ENCODE data around the gene OR1D5.
"Not testable (repeated sequence)": the region's sequence is repeated elsewhere in the genome, so short reads cannot be mapped to it uniquely, and the experiment has no call there.

Gene OR1D5

DNA sequence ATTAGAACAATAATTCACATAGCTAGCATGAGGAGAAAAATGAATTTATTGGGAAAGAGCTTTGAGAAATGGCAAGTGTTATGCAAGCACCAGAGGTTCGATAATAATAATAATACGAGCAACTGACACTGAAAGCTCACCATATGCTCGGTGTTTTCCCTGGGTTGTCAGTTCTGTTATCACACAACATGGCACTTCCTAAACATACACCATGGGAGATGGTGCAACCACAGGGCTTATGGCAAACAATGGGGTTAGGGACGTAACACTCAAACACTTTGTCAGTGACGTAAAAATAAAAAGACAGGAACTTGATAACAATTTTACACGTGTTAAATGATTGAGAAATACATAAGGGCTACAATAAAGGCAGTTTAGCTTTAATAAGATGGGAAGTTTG lies 23.7 kb downstream of the OR1D5 start:
- no peak overlapping the region for H3K4me3 ChIP-seq (ENCODE audit: low read length)
- H3K4me1 ChIP-seq (ENCODE audit: insufficient read depth, low read length), result no peaks in the 10 kb centered on the region
- no peaks in the 10 kb centered on the region for H3K36me3 ChIP-seq (ENCODE audit: insufficient read depth, low read depth, low read length)
- H3K27ac ChIP-seq (ENCODE audit: low read length), result no peak overlapping the region
- H3K9ac ChIP-seq (ENCODE audit: low read depth, low read length), result no peak overlapping the region
- no peaks in the 10 kb centered on the region for H3K27me3 ChIP-seq (ENCODE audit: insufficient read depth, low read length)
- H3K9me3 ChIP-seq (ENCODE audit: insufficient read depth, low read depth, low read length), result peaks cover 19% of the 10 kb centered on the region

DNA sequence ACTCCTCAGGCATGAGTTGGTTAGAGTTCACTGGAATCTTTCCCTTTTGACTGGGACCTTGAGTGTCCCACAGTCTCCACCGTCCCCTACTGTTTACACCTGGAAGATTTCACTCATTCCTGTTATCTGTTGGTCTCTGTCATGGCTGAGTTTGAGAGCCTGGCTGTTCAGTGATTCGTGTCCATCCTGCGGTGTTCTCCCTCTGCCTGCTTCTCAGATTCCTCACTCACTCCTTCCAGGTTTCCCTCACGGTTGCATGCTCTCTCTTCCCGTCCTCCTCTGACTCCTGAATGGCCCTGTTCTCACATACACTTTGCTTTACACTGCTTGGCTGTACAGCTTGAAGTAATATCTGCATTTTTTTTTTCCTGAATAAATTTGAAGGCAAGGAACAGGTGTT lies 24.5 kb downstream of the OR1D5 start:
- Histone ChIP-seq H3K4me1 (ENCODE audit: insufficient read depth, low read length) (no peaks in the 10 kb centered on the region), H3K27ac (ENCODE audit: low read length) (no peak overlapping the region), H3K9me3 (ENCODE audit: insufficient read depth, low read depth, low read length) (peaks cover 12% of the 10 kb centered on the region), H3K27me3 (ENCODE audit: insufficient read depth, low read length) (no peaks in the 10 kb centered on the region), H3K9ac (ENCODE audit: low read depth, low read length) (no peak overlapping the region), H3K4me3 (ENCODE audit: low read length) (no peak overlapping the region), H3K36me3 (ENCODE audit: insufficient read depth, low read depth, low read length) (no peaks in the 10 kb centered on the region)

DNA sequence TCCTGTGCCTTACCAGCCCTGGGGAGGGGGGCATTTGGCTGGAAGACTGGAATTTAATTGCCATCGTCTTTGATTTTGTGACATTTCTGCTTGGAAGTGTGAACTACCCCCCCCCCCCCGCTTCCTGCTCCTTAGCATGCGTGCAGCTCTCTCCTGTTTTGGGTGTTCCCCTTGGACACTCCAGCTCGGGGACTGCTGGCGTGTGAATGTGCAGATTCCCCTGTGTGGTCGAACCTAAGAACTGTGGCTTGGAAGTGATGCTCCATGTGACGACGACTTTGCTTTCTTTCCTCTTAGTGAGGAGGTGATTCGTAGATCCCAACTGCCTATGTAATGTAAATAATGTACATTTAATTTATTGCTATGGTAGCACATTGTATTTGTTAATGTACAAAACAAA lies 26.1 kb downstream of the OR1D5 start:
- H3K4me3 ChIP-seq (ENCODE audit: low read length), result no peak overlapping the region
- H3K9ac ChIP-seq (ENCODE audit: low read depth, low read length), result no peak overlapping the region
- H3K4me1 ChIP-seq (ENCODE audit: insufficient read depth, low read length), result no peaks in the 10 kb centered on the region
- H3K27ac ChIP-seq (ENCODE audit: low read length), result no peak overlapping the region
- H3K27me3 ChIP-seq (ENCODE audit: insufficient read depth, low read length), result no peaks in the 10 kb centered on the region
- no peaks in the 10 kb centered on the region for H3K9me3 ChIP-seq (ENCODE audit: insufficient read depth, low read depth, low read length)
- no peaks in the 10 kb centered on the region for H3K36me3 ChIP-seq (ENCODE audit: insufficient read depth, low read depth, low read length)

DNA sequence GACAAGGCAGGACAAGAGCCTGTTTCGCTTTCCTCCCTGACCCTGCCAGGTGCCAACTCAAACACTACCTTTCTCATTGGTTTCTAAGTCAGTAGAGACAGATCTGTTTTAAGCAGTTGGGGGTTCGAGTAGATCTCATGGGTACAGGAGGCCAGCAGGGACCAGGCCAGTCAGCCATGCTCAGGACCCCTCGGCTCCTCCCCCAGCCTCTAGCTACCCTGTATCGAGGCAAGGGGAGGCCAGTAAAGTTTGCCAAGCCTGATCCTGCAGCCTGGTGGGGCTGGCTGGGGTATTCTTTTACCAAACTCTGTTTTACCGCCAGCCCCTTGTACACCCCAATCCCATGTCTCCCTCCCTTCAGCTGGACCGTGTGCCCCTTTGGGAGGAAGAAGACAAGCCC lies 26.6 kb downstream of the OR1D5 start:
- Histone ChIP-seq H3K4me1 (ENCODE audit: insufficient read depth, low read length) (no peaks in the 10 kb centered on the region), H3K4me3 (ENCODE audit: low read length) (no peak overlapping the region), H3K9me3 (ENCODE audit: insufficient read depth, low read depth, low read length) (no peaks in the 10 kb centered on the region), H3K36me3 (ENCODE audit: insufficient read depth, low read depth, low read length) (no peaks in the 10 kb centered on the region), H3K9ac (ENCODE audit: low read depth, low read length) (no peak overlapping the region), H3K27ac (ENCODE audit: low read length) (no peak overlapping the region), H3K27me3 (ENCODE audit: insufficient read depth, low read length) (no peaks in the 10 kb centered on the region)

DNA sequence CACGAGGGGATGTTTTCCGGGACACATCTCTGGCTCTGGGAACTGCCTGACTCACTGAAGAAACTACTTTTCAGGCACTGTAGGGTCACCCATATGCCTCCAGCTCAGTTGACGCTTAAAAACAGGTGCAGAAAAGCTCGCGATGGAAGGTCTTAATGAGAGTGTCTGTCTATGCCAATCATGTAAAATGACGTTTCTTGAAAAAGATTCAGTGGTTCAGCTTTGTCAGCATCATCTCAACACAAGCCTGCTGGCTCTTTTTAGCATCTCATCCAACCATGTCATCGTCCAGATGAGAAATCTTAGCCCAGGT lies 27.5 kb downstream of the OR1D5 start:
- Histone ChIP-seq H3K4me1 (ENCODE audit: insufficient read depth, low read length) (no peaks in the 10 kb centered on the region), H3K9ac (ENCODE audit: low read depth, low read length) (no peak overlapping the region), H3K4me3 (ENCODE audit: low read length) (no peak overlapping the region), H3K9me3 (ENCODE audit: insufficient read depth, low read depth, low read length) (no peaks in the 10 kb centered on the region), H3K27me3 (ENCODE audit: insufficient read depth, low read length) (no peaks in the 10 kb centered on the region), H3K27ac (ENCODE audit: low read length) (no peak overlapping the region), H3K36me3 (ENCODE audit: insufficient read depth, low read depth, low read length) (peaks cover under 1% of the 10 kb centered on the region; the same call in 1 of the 2 replicates)

DNA sequence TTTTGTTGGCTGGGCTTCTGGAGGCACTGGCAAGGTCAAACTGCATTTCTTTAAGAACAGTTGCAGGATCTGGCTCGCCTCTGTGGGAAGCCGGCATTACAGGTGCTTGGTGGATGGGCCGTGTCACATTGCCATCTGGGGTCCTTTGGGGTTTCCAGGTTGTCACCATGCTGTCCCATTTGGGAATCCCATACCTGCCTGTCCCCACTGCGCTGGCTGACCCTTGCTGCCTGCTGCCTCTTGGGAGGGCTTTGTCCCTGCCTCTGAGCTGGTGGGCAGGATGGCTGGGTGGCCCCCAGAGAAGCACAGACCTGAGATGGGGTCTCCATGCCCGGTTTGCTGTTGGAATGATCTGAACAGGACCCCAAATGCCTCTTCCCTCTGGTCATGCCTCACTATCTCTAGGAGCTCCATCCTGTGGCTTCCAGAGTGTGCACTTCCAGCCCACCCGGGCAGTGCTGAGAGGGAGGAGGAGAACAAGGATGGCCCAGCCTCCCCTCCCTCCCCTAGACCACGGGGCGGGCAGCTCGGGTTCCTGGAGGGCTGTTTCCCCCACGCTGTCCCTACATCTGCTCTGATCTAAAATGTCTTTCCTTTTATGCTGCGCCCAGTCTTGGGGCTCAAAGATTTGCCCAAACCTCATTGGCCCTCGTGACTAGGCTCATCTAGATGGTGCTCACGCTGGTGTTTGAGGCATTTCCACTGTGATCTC lies 28.0 kb downstream of the OR1D5 start:
- H3K36me3 ChIP-seq (ENCODE audit: insufficient read depth, low read depth, low read length), result peaks cover 6% of the 10 kb centered on the region
- H3K27me3 ChIP-seq (ENCODE audit: insufficient read depth, low read length), result no peaks in the 10 kb centered on the region
- no peak overlapping the region for H3K4me3 ChIP-seq (ENCODE audit: low read length)
- H3K9ac ChIP-seq (ENCODE audit: low read depth, low read length), result no peak overlapping the region
- no peak overlapping the region for H3K27ac ChIP-seq (ENCODE audit: low read length)
- H3K9me3 ChIP-seq (ENCODE audit: insufficient read depth, low read depth, low read length), result no peaks in the 10 kb centered on the region
- H3K4me1 ChIP-seq (ENCODE audit: insufficient read depth, low read length), result no peaks in the 10 kb centered on the region

DNA sequence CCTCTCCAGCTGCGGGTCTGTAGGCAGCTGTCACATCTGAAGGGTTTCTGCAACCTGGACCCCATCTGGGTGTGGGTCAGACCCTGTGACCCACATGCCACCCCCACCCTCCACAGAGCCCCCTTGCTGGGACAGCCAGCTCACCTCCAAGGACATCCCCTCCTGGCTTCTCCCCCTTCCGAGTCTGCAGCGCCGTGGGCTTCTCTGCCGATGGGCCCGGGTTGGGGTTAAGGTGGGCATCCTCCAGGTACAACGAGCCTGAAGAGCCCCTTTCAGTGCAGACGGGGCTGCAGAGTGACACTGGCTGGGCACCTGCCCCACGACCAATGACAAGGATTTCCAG lies 28.9 kb downstream of the OR1D5 start:
- no peaks in the 10 kb centered on the region for H3K9me3 ChIP-seq (ENCODE audit: insufficient read depth, low read depth, low read length)
- H3K36me3 ChIP-seq (ENCODE audit: insufficient read depth, low read depth, low read length), result peaks cover 12% of the 10 kb centered on the region
- H3K4me3 ChIP-seq (ENCODE audit: low read length), result no peak overlapping the region
- H3K27ac ChIP-seq (ENCODE audit: low read length), result no peak overlapping the region
- no peaks in the 10 kb centered on the region for H3K4me1 ChIP-seq (ENCODE audit: insufficient read depth, low read length)
- H3K27me3 ChIP-seq (ENCODE audit: insufficient read depth, low read length), result no peaks in the 10 kb centered on the region
- no peak overlapping the region for H3K9ac ChIP-seq (ENCODE audit: low read depth, low read length)

DNA sequence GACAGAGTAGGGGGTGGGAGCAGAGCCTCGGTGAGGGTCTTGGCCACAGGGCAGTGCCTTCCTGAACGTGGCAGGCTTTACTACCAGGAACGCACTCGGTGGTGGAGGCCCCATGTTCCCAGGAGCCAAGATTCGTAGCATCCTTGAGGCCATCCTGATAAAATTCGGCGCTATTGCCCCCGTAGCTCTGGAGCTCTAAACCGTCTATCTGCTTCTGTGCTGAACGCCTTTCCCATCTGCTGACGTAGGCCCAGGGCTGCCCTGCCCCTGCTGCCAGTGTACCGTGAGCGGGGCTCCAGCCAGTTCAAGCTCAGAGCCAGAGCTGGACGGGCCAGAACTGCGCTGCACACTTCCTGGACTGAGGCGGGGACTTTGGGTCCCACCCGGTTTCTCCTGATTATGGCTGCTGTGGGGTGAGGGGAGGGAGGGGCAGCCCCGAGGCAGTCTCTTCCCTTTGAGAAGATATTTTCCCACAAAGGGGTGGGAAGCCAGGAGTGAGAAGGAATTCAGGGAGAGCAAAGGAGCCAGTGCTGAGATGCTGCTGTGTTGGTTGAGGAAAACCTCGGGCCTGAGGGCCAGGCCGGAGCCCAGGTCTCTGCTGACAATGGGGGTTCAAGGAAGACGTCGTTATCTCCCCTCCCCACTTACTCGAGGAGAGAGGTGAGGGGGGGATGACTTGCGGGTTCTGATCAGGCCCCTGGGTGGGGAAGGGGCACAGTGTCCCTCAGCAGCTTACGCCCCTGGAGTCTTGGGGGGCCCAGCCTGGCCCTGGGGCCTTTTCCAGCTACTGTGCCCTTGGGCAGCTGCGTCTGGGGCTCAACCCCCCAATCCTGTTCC lies 29.4 kb downstream of the OR1D5 start:
- Histone ChIP-seq H3K9me3 (ENCODE audit: insufficient read depth, low read depth, low read length) (no peaks in the 10 kb centered on the region), H3K4me1 (ENCODE audit: insufficient read depth, low read length) (no peaks in the 10 kb centered on the region), H3K9ac (ENCODE audit: low read depth, low read length) (no peak overlapping the region), H3K27ac (ENCODE audit: low read length) (no peak overlapping the region), H3K27me3 (ENCODE audit: insufficient read depth, low read length) (no peaks in the 10 kb centered on the region), H3K36me3 (ENCODE audit: insufficient read depth, low read depth, low read length) (peaks cover 17% of the 10 kb centered on the region), H3K4me3 (ENCODE audit: low read length) (no peak overlapping the region)

DNA sequence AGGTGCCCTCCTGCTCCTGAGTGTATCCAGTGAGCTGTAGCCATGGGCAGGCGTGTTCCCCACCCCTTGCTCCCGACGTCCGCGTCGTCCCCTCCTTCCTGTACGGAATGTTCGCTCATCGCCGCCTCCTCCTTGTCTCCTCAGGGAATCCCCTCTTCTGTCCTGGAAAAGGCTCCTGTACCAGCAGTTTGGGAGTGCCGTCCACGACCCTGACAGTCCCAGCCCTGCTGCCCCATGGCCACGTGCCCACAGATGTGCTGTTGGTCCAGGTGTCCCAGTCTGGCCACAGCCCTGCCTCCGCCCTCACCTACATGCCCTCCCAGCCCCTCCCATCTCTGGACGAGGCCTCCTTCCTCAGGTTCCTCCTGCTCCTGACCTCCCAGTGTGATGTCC lies 30.2 kb downstream of the OR1D5 start:
- H3K36me3 ChIP-seq (ENCODE audit: insufficient read depth, low read depth, low read length), result peaks cover 21% of the 10 kb centered on the region
- no peaks in the 10 kb centered on the region for H3K4me1 ChIP-seq (ENCODE audit: insufficient read depth, low read length)
- no peak overlapping the region for H3K4me3 ChIP-seq (ENCODE audit: low read length)
- no peaks in the 10 kb centered on the region for H3K27me3 ChIP-seq (ENCODE audit: insufficient read depth, low read length)
- no peak overlapping the region for H3K27ac ChIP-seq (ENCODE audit: low read length)
- H3K9ac ChIP-seq (ENCODE audit: low read depth, low read length), result no peak overlapping the region
- H3K9me3 ChIP-seq (ENCODE audit: insufficient read depth, low read depth, low read length), result no peaks in the 10 kb centered on the region

DNA sequence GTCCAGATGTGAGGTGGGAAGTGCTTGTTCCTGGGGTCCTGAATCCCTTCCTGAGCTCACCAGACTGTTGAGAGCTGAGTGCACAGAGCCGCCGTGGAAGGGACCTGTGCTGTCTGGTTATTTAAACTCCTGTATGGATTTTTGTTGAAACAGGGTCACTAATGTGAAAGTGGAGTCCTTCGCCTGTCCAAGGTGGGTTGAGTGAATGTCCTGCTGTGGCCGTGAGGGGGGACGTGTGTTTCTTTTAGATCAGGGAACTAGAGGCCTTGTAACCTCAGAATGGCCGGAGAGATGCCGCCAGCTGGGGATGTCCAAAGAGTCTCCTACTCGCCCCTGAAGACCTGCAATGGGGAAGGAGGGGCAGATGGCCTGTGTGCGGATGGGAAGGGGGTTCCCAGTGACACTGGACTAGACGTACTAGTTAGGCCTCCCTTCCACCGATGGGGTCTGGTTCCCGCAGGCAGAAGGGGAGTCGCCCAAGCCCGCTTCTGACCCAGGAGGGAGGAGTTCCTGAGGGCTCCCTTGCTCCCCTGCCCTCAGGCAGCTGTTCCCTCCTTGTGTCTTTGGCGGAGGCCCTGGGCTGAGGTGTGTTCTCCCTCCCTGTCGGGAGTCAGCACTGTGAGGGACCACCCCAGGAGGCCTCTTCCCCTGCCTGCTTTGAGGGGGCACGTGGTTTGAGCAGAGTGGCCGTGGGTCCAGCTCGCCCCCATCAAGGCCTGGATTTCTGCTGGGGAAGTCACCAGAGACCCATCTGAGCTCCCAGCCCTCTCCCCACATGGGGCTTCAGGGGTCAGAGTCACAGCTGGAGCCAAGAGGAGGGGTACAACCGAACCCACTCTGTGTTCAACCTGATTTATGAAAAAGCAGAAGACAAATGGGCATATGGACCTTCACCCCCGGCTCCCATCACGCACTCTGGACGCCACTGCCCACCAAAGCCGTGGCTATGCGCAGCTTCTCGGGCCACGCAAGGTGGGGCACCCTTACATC lies 30.9 kb downstream of the OR1D5 start:
- Histone ChIP-seq H3K9me3 (ENCODE audit: insufficient read depth, low read depth, low read length) (no peaks in the 10 kb centered on the region), H3K27ac (ENCODE audit: low read length) (no peak overlapping the region), H3K27me3 (ENCODE audit: insufficient read depth, low read length) (no peaks in the 10 kb centered on the region), H3K36me3 (ENCODE audit: insufficient read depth, low read depth, low read length) (peaks cover 22% of the 10 kb centered on the region), H3K4me3 (ENCODE audit: low read length) (no peak overlapping the region), H3K9ac (ENCODE audit: low read depth, low read length) (no peak overlapping the region), H3K4me1 (ENCODE audit: insufficient read depth, low read length) (no peaks in the 10 kb centered on the region)

DNA sequence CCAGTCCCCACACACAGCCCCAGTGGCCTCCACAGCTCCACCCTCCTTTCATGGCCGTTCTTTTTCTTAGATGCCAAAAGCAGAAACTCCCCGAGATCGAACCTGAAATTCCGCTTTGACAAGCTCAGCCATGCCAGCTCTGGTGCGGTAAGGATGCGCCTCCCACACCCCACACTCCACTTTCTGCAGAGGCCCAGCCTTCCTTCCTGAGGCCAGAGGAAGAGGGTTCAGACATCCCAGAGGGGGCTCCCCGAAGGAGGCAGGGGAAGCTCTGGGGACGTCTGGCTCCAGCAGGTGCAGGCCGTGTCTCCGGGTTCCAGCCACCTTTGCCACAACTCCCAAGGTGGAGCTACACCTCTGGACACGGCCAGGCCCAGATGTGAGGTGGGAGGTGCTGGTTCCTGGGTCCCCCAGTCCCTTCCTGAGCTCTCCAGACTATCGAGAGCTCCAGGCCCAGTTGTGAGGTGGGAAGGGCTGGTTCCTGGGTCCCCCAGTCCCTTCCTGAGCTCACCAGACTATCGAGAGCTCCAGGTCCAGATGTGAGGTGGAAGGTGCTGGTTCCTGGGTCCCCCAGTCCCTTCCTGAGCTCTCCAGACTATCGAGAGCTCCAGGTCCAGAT lies 32.4 kb downstream of the OR1D5 start:
- peaks cover 25% of the 10 kb centered on the region for H3K36me3 ChIP-seq (ENCODE audit: insufficient read depth, low read depth, low read length)
- not testable (repeated sequence) for H3K4me1 ChIP-seq (ENCODE audit: insufficient read depth, low read length); H3K9ac ChIP-seq (ENCODE audit: low read depth, low read length); H3K27me3 ChIP-seq (ENCODE audit: insufficient read depth, low read length); H3K4me3 ChIP-seq (ENCODE audit: low read length); H3K9me3 ChIP-seq (ENCODE audit: insufficient read depth, low read depth, low read length); H3K27ac ChIP-seq (ENCODE audit: low read length)

Measured in iPS-20b (cell line).